ENCODE data around the gene LRRC14B. TPM values are rescaled to one million over a fixed set of nuclear protein-coding genes. Genes with fewer than 3 reads are reported as not detected.
"Not testable (repeated sequence)": the region's sequence is repeated elsewhere in the genome, so short reads cannot be mapped to it uniquely, and the experiment has no call there.

Gene LRRC14B
- total RNA-seq, 2 donors from 2014 or later, result not detected

DNA sequence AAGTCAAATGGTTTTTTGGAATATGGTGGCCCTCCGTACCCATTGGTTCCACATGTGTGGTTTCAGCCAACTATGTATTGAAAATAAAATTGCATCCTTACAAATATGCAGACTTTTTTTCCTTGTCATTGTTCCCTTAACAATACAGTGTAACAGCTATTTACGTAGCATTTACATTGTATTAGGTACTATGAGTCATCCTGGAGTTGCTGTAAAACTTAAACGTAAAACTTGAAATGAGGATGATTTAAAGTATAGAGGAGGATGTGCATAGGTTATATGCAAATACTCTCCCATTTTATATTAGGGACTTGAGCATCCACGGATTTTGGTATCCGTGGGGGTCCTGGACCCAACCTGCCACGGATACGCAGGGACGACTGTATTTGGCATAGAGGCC lies 43.2 kb downstream of the LRRC14B start:
- no peak for ATAC-seq (ENCODE audit: insufficient number of reproducible peaks, low FRiP score, low read depth)
- Histone ChIP-seq H3K36me3 (peaks cover 36% of the 10 kb centered on the region), H3K27me3 (replicated peaks; ENCODE audit: insufficient read depth) (no peaks in the 10 kb centered on the region), H3K27ac (no peak overlapping the region), H3K4me3 (no peak overlapping the region), H3K9me3 (no peaks in the 10 kb centered on the region), H3K4me1 (ENCODE audit: control insufficient read depth in 1 of 2, low read depth in 2 of 2) (no peaks in the 10 kb centered on the region)
- TF ChIP-seq, protein P1, sequence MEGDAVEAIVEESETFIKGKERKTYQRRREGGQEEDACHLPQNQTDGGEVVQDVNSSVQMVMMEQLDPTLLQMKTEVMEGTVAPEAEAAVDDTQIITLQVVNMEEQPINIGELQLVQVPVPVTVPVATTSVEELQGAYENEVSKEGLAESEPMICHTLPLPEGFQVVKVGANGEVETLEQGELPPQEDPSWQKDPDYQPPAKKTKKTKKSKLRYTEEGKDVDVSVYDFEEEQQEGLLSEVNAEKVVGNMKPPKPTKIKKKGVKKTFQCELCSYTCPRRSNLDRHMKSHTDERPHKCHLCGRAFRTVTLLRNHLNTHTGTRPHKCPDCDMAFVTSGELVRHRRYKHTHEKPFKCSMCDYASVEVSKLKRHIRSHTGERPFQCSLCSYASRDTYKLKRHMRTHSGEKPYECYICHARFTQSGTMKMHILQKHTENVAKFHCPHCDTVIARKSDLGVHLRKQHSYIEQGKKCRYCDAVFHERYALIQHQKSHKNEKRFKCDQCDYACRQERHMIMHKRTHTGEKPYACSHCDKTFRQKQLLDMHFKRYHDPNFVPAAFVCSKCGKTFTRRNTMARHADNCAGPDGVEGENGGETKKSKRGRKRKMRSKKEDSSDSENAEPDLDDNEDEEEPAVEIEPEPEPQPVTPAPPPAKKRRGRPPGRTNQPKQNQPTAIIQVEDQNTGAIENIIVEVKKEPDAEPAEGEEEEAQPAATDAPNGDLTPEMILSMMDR (IDR thresholded peaks at IDR 0.05), result no peak
- DNase-seq (ENCODE audit: low spot score), result no peak

DNA sequence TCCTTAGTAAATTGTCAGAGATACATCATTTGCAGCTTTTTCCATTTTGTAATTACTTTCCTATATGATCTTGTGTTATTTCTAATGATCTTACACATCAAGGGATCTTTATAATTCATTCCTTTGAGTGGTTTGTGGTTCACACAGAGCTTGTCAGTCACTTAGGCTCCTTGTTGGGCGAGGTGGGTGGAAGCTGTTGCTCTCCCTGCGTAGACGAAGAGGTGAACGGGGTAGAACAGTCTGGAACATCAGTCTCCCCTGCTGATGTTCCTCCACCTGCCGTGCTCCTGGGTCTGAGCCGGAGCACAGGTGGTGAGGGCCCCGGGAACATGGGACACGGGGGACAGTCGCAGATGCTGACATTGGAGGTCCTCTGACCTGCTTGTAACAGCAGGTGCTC lies 44.2 kb downstream of the LRRC14B start:
- H3K36me3 ChIP-seq, result peaks cover 30% of the 10 kb centered on the region
- not testable (repeated sequence) for H3K27me3 ChIP-seq (replicated peaks; ENCODE audit: insufficient read depth); H3K4me1 ChIP-seq (ENCODE audit: control insufficient read depth in 1 of 2, low read depth in 2 of 2); DNase-seq (ENCODE audit: low spot score); H3K9me3 ChIP-seq; H3K4me3 ChIP-seq; ATAC-seq (ENCODE audit: insufficient number of reproducible peaks, low FRiP score, low read depth); H3K27ac ChIP-seq

DNA sequence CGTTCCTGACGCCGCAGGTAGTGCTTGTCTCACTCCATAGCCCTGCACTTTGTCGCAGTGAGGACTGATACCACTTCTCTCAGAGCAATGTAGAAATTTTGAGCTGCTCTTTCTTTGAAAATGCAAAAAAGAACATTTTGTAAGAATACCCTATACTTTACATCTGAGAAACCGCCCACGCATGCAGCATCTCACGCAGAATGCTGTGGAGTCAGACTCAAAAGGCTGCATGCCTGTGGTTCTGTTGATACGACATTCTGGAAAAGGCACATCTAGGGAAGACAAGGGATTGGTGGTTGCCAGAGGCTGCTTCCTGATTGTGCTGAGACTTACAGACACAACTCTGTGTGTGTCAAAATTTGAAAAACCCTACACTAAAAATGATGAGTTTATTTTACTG lies 46.6 kb downstream of the LRRC14B start:
- H3K36me3 ChIP-seq, result peaks cover 48% of the 10 kb centered on the region
- H3K4me1 ChIP-seq (ENCODE audit: control insufficient read depth in 1 of 2, low read depth in 2 of 2); H3K9me3 ChIP-seq: not testable (repeated sequence)

DNA sequence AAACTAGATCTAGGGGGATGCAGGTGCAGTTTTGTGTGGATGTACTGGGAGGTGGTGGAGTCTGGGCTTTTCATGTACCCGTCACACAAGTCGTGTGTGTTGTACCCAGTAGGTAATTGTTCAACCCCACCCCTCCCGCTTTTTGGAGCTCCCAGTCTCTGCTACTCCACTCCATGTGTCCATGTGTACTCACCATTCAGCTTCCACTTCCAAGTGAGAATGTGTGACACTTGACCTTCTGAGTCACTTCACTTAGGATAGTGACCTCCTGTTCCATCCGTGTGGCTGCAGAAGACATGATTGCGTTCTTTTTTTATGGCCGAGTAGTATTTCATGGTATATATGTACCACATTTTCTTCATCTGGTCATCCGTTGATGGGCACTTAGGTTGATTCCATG lies 49.3 kb downstream of the LRRC14B start:
- ATAC-seq (ENCODE audit: insufficient number of reproducible peaks, low FRiP score, low read depth); DNase-seq (ENCODE audit: low spot score); H3K27ac ChIP-seq; H3K4me3 ChIP-seq; H3K4me1 ChIP-seq (ENCODE audit: control insufficient read depth in 1 of 2, low read depth in 2 of 2); H3K9me3 ChIP-seq; H3K27me3 ChIP-seq (replicated peaks; ENCODE audit: insufficient read depth): not testable (repeated sequence)
- peaks cover 36% of the 10 kb centered on the region for H3K36me3 ChIP-seq

More for the DNA sequence above, 46.6 kb downstream of the LRRC14B start:
- ATAC-seq (ENCODE audit: insufficient number of reproducible peaks, low FRiP score, low read depth); H3K4me3 ChIP-seq; DNase-seq (ENCODE audit: low spot score); H3K27ac ChIP-seq; H3K27me3 ChIP-seq (replicated peaks; ENCODE audit: insufficient read depth): not testable (repeated sequence)

DNA sequence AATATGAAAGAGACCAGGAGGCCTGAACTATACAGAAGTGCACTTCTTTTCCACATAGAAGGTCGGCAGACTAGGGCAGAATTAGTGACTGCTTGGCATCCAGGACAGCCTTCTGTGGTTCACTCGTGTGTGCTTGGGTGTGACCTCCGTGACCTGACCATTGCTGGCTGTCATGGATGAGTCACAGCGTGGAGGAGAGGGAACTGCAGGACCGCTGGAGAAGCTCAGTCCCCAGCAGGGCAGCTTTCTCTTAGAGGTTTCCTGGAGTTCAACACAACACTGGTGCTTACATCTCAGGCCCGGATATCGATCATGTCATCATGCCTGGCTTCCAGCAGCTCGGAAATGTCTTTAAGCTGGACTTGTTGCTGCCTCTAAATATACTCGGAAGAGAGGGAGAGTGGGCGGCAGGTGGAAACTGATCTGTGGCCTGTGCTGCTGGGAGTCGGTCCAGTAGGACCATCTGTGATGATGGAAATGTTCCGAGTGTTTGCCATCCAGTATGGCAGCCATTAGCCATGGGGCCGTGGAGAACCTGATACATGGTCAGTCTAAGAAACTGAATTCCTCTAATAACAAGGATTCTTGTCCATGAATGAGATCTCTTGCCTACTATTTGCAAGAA lies 49.9 kb downstream of the LRRC14B start:
- not testable (repeated sequence) for DNase-seq (ENCODE audit: low spot score); ATAC-seq (ENCODE audit: insufficient number of reproducible peaks, low FRiP score, low read depth); H3K4me3 ChIP-seq; H3K9me3 ChIP-seq; H3K4me1 ChIP-seq (ENCODE audit: control insufficient read depth in 1 of 2, low read depth in 2 of 2); H3K27me3 ChIP-seq (replicated peaks; ENCODE audit: insufficient read depth); H3K27ac ChIP-seq
- H3K36me3 ChIP-seq, result peaks cover 36% of the 10 kb centered on the region

DNA sequence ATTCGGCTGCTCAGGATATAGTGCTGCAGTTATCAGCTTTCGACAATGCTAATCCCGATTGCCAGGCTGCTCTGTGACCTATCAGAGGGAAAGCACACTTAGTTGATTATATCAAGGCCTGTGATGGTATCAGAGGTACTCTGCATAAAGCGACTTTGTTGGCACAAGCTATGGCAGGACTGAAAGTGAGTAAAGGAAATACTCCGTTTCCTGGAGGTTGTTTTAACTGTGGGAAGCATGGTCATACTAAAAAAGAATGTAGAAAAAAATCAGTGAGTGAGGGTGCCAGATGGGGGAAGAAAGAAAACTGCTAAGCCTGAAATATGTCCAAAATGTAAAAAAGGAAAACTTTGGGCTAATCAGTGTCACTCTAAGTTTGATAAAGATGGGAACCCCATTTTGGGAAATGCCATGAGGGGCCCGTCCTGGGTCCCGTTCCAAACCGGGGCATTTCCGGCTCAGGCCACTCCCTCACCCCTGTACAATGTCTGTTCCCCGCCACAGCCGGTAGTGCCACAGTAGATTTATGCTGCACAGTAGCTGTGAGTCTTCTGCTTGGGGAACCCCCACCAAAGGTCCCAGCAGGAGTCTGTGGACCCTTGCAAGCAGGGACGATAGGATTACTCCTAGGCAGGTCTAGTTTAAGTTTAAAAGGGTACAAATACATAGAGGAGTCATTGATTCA lies 52.5 kb downstream of the LRRC14B start:
- H3K27me3 ChIP-seq (replicated peaks; ENCODE audit: insufficient read depth); H3K27ac ChIP-seq; H3K4me3 ChIP-seq; ATAC-seq (ENCODE audit: insufficient number of reproducible peaks, low FRiP score, low read depth); DNase-seq (ENCODE audit: low spot score); H3K4me1 ChIP-seq (ENCODE audit: control insufficient read depth in 1 of 2, low read depth in 2 of 2); H3K9me3 ChIP-seq: not testable (repeated sequence)
- peaks cover 49% of the 10 kb centered on the region for H3K36me3 ChIP-seq

DNA sequence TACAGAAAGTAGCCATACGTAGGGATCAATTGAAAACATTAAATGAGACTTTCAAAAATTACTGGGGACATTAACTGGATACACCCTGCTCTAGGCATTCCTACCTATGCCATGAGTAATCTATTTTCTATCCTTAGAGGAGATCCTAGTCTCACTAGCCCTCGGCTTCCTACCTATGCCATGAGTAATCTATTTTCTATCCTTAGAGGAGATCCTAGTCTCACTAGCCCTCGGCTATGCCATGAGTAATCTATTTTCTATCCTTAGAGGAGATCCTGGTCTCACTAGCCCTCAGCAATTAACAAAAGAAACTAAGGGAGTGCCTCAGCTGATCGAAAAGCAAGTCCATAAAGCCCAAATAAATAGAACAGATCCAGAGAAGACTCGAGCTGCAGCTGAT lies 54.4 kb downstream of the LRRC14B start:
- H3K27ac ChIP-seq; ATAC-seq (ENCODE audit: insufficient number of reproducible peaks, low FRiP score, low read depth); DNase-seq (ENCODE audit: low spot score); H3K27me3 ChIP-seq (replicated peaks; ENCODE audit: insufficient read depth); H3K9me3 ChIP-seq; H3K4me1 ChIP-seq (ENCODE audit: control insufficient read depth in 1 of 2, low read depth in 2 of 2); H3K4me3 ChIP-seq: not testable (repeated sequence)
- H3K36me3 ChIP-seq, result peaks cover 48% of the 10 kb centered on the region

Other genes starting within 250 kb of the LRRC14B start
- gene PLEKHG4B, start 99.3 kb upstream of the LRRC14B start, total RNA-seq, result under 1 TPM; under 0.01 to 0.28 TPM
- 1 to 10 TPM; 2.7 to 7.8 TPM for gene CCDC127, start 26.7 kb downstream of the LRRC14B start, total RNA-seq
- gene SDHA, start 26.8 kb downstream of the LRRC14B start, total RNA-seq, result 10 to 100 TPM; 59.6 to 70.5 TPM
- 10 to 100 TPM; 65.5 to 91.1 TPM for gene PDCD6, start 80.2 kb downstream of the LRRC14B start, total RNA-seq
- gene AHRR, start 130.2 kb downstream of the LRRC14B start, total RNA-seq, result 1 to 10 TPM in 1 of 2 donors, under 1 TPM in 1; 0.85 to 3.1 TPM

Measured in thoracic aorta (tissue), 2 donors.